ENCODE data around the gene NHEJ1. TPM values are rescaled to one million over a fixed set of nuclear protein-coding genes. Genes with fewer than 3 reads are reported as not detected.

Gene NHEJ1
- total and polyA plus RNA-seq, 11 donors, result 3.7 to 17.0 (median 8.0) TPM

DNA sequence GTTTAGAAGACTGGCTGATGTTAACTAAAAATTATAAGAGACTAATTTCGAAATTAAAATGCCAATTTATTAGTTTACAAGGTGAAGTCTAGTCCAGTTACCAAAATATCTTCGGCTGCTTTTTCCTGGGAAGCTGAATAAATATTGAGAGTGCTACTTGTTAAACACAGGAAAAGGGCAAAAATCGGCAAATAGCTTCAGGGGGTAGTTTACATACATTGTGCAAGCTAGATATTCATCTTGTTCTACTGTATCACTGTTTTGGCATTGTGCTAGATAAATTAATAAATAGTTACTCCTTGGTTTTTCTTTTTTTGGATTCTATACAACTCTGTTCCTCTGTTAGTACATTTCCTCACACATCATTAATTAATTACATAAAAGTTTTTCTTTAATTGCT is 29.3 kb downstream of the NHEJ1 start:
- no peak overlapping the region for H3K27ac ChIP-seq
- H3K4me3 ChIP-seq, result no peak overlapping the region
- WGBS, 4 donors, result 89 to 94% (median 90%) methylated on average over 3 of the region's 3 CpGs
- H3K36me3 ChIP-seq, result peaks cover 0 to 14% (median 0%) of the 10 kb centered on the region in 9 donors
- H3K27me3 ChIP-seq, result no peaks in the 10 kb centered on the region
- TF ChIP-seq POLR2A (IDR thresholded peaks at IDR 0.05), result no peak
- H3K4me1 ChIP-seq, result peaks cover 0 to 16% (median 2%) of the 10 kb centered on the region in 12 donors
- DNase-seq (no peak), ATAC-seq (no peak)
- H3K9me3 ChIP-seq, result no peaks in the 10 kb centered on the region
- intact Hi-C loops (cut with DNase I), result no loop called here

DNA sequence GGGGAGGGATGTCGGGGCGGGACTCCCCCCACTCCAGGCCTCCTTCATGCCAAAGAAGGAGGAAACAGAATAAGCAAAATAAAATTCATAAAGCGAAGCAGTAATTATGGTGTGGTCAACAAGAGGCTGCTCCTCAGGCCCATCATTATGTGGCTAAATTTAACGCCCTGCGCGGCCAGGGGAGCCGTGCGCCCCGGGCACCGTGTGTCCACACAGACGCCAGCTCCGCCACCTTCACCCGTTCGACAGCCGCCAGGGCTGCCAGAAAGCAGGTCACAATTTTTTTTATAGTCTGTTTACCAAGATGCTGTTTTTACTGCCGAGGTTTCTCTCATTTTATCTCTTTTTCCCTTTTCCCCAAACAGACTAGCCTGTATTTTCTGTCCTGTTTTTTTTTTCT is 31.0 kb downstream of the NHEJ1 start:
- H3K4me1 ChIP-seq, result peaks cover 0 to 22% (median 7%) of the 10 kb centered on the region in 12 donors
- no peak for TF ChIP-seq POLR2A (IDR thresholded peaks at IDR 0.05)
- TF ChIP-seq, protein P1, sequence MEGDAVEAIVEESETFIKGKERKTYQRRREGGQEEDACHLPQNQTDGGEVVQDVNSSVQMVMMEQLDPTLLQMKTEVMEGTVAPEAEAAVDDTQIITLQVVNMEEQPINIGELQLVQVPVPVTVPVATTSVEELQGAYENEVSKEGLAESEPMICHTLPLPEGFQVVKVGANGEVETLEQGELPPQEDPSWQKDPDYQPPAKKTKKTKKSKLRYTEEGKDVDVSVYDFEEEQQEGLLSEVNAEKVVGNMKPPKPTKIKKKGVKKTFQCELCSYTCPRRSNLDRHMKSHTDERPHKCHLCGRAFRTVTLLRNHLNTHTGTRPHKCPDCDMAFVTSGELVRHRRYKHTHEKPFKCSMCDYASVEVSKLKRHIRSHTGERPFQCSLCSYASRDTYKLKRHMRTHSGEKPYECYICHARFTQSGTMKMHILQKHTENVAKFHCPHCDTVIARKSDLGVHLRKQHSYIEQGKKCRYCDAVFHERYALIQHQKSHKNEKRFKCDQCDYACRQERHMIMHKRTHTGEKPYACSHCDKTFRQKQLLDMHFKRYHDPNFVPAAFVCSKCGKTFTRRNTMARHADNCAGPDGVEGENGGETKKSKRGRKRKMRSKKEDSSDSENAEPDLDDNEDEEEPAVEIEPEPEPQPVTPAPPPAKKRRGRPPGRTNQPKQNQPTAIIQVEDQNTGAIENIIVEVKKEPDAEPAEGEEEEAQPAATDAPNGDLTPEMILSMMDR (IDR thresholded peaks at IDR 0.05), result no peak
- H3K36me3 ChIP-seq, result peaks cover 0 to 14% (median 0%) of the 10 kb centered on the region in 9 donors
- ATAC-seq (no peak), DNase-seq (no peak)
- intact Hi-C loops (cut with DNase I), result loop anchor here in 1 of 10 donors (10.0 kb wide), 1 partner anchor 255 kb away; no protein-coding TSS in a partner anchor
- H3K27me3 ChIP-seq, result no peaks in the 10 kb centered on the region
- no peak overlapping the region for H3K27ac ChIP-seq
- no peaks in the 10 kb centered on the region for H3K9me3 ChIP-seq
- WGBS, 4 donors, result 90 to 97% (median 96%) methylated on average over 16 of the region's 16 CpGs
- no peak overlapping the region for H3K4me3 ChIP-seq

DNA sequence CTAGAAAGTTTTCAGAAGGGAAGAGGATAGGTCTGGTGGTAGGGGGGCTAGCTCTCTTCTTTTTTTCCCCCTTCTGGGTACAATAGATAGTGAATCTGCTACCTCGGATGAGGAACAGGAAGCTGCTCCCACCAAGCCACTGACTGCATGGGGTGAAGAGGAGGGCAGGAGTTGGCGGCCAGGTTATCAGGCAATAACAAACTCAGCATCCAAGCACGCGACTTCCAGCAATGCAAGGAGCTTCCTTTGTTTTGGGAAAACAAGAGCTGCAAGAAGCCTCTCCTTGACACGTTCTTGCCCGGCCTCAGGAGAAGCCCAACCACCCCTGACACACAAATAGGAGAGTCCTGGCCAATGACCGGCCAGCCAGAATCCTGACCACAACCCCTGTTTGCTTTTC is 32.2 kb downstream of the NHEJ1 start:
- H3K27ac ChIP-seq, result no peak overlapping the region
- H3K4me3 ChIP-seq, result no peak overlapping the region
- TF ChIP-seq, protein P1 (IDR thresholded peaks at IDR 0.05), result no peak
- TF ChIP-seq POLR2A (IDR thresholded peaks at IDR 0.05), result no peak
- no peak for ATAC-seq
- H3K4me1 ChIP-seq, result peaks cover 0 to 32% (median 15%) of the 10 kb centered on the region in 12 donors
- no peaks in the 10 kb centered on the region for H3K27me3 ChIP-seq
- WGBS, 4 donors, result 50 to 63% (median 58%) methylated on average over 7 of the region's 7 CpGs
- no peak for DNase-seq
- H3K36me3 ChIP-seq, result peaks cover 0 to 14% (median 0%) of the 10 kb centered on the region in 9 donors
- no peaks in the 10 kb centered on the region for H3K9me3 ChIP-seq
- intact Hi-C loops (cut with DNase I), result loop anchor here in 1 of 10 donors (10.0 kb wide), 1 partner anchor 254 kb away; no protein-coding TSS in a partner anchor

DNA sequence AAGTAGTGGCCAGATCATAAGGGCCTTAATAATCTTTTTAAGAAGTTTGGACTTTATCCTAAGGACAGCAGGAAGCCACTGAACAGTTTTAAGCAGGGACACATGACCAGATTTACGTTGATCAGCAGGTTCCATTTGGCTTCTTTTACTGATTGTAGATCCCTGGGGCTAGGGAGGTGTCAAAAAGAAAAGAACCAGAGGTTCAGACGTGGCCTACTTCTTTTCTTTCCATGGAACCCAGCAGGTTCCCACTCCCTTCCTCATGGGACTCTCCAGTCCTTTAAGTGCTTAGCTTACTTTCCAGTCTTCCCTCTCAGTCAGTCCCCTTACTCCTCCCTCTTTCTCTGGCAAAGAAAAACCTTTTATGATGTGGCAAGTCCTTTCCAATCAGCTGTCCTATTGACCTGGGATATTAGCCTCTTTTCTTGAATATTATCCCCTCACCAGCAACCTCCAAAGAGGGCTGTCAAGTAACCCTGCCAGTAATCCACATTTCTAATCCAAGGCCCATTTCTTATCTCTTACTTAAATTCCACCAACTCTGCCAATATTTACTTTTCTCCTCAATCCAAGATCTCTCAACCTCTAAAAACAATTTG is 33.5 kb downstream of the NHEJ1 start:
- TF ChIP-seq POLR2A (IDR thresholded peaks at IDR 0.05), result no peak
- TF ChIP-seq, protein P1 (IDR thresholded peaks at IDR 0.05), result no peak
- DNase-seq (no peak), ATAC-seq (no peak)
- H3K27me3 ChIP-seq, result no peaks in the 10 kb centered on the region
- no peak overlapping the region for H3K27ac ChIP-seq
- peaks cover 0 to 14% (median 0%) of the 10 kb centered on the region in 9 donors for H3K36me3 ChIP-seq
- H3K4me3 ChIP-seq, result no peak overlapping the region
- H3K4me1 ChIP-seq, result peaks cover 0 to 32% (median 15%) of the 10 kb centered on the region in 12 donors
- intact Hi-C loops (cut with DNase I), result loop anchor here in 1 of 10 donors (10.0 kb wide), 1 partner anchor 252 kb away; no protein-coding TSS in a partner anchor
- 58 to 69% (median 64%) methylated on average over 2 of the region's 2 CpGs for WGBS, 4 donors
- H3K9me3 ChIP-seq, result no peaks in the 10 kb centered on the region

Data from heart left ventricle (tissue), 16 donors.